GM21515 (cell line): ENCODE results near the gene TGFBR3.
A peak's percentile ranks its signal among the peaks of the same experiment; 100 is the strongest.

Experiments used
- ATAC-seq: cut with Tn5 transposase; IDR thresholded peaks from one replicate; pipeline ENCODE4 v1.9.1; 2021; ENCODE audit not compliant: unreplicated experiment

The TGFBR3 gene

DNA sequence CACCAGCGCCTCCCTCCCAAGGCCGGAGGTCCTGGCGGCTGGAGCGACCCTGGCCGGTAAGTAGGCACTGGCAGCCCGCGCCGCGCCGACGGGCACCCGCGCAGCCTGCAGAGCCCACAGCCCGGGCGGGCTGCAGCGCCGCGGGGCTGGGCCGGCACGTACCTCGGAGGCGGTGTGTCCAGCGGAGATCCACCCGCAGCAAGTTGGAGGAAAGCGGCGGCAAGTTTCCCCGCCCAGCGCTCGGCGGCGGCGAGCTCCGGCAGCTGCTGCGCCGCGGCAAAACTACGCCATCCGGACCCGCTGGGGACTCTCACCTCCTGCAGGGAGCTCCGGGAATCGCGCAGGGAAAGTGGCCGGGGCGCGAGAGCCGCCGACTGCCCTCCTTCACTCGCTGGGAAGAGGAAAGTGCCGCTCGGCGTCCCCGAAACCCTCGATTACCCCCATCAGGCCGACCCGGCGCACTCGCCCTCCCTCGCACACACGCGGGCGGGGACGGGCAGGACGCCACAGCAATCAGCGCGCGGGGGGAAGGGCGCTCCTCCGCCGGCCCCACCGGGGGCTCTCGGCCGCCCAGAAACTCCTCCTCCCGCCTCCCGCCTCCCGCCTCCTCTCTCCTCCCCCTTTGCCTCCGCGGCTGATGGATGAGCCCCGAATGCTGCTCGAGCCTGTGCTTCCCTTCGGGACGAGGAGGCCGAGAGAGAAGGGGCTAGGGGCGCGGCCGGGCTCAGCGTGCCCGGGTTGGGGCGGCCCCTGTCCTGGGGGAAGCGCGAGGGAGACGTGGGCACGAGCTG is at the start of gene TGFBR3:
TSS of gene TGFBR3 (minus strand) at position 436 of the 791 bp plus-strand sequence. CDS start 24,620 bp downstream, outside the sequence.
- ATAC-seq, result peak; percentile 66

DNA sequence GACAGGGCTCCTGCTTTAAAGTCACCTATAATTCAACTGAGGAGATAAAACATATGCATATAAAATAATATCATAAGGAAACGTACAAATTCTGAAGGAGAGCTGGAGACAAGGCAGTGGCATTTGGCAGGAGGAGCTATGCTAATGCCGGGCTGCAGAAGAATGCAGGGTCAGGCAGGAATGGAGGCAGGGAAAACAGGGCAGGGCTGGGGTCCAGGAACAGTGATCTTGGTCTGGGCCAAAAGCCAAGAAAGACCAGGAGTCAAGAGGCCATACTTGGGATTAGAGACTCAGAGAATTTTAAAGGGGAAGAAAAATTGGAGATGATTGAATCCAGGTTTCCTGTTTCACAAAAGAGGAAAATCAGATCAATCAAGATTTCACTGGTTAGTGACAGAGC is 43.3 kb upstream of the TGFBR3 start:
- ATAC-seq, result no peak

DNA sequence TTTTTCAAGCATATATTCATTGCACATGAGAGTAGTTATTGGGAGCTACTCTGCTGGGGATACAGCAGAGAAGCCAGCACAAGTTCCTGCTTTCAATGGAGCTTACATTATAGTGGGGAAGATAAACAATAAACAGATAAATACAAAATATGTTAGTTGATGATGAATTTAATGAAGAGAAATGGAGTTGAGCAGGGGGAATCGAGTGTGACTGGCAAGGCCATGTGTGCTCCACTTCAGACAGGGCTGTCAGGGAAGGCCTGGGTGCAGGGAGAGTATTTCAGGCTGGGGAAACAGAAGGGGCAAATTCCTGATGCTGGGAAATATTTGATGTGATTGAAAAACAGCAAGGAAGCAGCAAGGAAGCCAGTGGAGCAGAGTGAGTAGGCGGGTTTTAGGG is 42.1 kb upstream of the TGFBR3 start:
- no peak for ATAC-seq

DNA sequence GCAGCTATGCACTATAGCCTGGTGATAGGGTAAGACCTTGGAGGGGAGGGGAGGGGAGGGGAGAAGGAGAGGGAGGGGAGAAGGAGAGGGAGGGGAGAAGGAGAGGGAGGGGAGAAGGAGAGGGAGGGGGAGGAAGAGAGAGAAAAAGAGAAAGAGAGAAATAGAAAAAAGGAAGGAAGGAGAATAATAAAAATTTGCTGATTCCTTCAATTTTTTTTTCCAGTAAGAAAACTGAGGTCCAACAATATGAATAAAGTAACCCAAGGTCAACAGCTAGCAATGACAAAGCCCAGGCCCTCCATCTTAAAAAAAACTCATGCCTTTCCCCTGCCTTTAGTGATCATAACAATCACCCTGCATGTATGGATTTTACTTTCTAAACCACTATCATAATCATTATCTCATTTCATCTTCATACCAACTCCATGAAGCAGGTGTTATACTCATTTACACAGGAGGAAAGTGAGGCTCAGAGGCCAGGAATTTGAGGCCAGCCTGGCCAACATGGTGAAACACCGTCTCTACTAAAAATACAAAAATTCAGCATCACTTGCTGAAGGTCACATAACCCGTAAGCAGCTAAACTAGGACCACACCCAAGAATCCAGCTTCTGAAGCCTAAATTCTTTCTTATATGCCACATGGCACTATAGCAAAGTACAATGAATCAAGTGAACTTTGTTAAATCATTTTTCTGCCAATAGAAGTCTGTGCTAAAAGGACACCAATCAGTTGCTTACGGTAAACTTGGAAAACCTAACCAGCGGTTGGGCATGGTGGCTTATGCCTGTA is 39.9 kb upstream of the TGFBR3 start:
- ATAC-seq, result no peak

DNA sequence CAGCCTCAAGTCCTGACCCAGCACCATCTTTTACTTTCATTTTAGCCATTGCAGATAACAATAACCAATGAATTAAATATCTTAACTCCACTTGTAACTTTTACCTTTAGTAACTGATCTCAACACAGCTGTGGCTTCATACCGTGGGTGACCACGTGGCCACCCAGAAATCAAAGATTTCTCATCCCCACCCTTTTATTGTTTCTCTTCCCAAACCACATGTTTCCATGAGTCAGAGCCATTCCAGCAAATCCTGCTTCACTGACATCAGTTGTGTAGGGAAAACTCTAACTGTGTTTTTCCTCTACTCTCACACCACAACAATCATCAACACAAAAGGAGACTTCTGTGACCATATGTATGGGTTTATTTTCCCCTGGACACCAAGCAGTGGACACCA is 38.2 kb upstream of the TGFBR3 start:
- no peak for ATAC-seq

DNA sequence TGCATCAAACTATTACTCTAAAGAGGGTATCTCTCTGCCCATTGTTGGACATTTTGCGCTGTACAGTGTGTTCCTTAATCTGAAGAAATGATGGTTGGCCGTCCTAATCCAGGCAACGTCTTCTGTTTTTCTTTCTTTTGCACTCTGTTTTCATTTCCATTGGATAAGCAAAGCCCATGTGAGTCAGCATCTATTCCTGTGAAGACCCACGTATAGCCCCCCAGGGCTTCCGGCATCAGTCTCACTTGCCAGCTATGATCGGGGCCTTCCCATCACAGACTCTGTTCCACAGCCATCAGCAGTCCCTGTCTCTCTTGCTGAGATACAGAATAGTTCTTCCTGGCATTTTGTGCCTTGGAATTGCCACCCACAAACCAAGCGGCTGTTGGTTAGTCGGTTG is 34.0 kb upstream of the TGFBR3 start:
- ATAC-seq, result no peak

DNA sequence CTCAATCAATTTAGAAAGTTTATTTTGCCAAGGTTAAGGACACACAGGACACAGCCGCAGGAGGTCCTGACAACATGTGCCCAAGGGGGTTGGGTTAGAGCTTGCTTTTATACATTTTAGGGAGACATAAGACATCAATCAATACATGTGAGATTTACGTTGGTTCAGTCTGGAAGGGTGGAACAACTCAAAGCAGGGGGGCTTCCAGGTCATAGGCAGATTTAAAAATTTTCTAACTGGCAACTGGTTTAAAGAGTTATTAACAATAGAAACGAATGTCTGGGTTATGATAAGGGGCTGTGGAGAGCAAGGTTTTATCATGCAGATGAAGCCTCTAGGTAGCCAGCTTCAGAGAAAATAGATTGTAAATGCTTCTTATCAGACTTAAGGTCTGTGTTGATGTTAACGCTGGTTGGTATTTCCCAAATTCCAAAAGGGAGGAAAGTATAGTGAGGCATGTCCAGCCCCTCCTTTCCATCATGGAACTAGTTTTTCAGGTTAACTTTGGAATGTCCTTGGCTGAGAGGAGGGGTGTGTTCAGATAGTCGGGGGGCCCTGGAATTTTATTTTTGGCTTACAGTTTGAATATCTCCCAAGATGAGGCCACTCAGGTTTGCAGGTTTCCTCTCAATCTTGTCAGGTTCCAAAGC is 31.0 kb upstream of the TGFBR3 start:
- ATAC-seq, result no peak

DNA sequence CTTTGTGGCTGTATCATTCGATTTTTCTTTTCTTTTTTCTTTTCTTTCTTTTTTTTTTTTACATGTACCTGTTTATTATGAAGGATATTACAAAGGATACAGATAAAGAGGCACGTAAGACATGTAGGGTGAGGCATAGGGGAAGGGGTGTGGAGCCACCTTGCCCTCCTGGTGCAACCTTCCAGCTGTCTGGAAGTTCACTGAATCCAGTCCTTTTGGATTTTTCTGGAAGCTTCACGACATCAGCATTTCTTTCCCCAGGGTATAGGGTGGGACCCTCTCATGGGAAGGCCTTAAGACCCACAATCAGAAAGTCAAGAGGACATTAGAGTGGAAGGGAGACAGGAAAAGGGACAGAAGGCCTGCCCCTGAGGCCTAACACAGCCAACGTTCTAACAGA is 30.1 kb upstream of the TGFBR3 start:
- no peak for ATAC-seq

DNA sequence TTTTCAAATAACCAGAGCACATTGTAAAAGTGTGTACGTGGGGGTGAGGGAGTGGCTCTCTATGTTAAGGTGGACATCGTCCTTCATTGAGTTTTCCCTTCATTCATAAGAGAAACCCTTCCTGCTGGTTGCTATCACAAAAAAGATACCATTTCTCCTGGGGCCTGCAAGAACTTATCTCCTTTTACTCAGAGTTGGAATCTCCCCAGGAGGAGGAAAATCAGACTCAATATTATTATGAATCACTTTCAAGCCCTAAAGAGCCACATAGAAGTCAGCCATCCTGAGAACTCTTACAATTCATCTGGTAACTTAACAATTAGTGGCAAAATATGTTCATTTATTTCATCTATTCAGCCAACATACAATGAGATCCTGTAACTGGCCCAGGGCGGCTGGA is 27.1 kb upstream of the TGFBR3 start:
- ATAC-seq, result no peak

DNA sequence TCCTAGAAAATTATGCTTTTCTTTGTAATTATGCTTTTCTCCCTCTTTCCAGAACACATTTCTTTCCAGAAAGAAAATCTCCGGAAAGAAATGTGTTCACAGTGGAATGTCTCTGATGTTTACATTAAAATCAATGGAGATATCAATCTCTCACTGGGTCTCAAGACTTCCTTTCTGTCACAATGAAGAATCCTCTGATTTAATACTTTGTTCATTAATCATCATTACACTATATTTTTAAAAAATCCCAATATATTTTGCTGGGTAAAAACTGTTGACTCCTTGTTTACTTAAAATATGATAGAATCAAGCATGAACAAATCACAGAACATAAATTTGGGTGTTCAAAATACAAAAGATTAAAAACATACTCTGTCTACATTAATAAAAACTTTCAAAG is 26.3 kb upstream of the TGFBR3 start:
- no peak for ATAC-seq

DNA sequence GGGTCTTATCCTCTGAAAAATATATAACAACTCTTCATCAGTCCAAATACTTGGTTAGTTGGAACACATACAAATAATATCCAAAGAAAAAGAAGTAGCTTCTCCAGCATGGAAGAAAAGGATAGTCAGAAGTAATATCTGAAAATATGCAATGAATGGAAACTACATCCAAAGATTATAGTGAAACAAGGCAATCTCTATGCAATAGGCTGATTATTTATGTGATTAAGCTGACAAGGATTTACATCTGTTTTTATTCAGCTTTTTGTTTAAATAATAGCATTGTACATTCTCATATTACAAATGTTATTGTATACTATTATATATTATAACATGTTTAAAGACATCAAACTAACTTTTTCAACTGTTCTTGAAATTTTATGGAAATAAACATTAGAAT is 15.3 kb upstream of the TGFBR3 start:
- no peak for ATAC-seq

DNA sequence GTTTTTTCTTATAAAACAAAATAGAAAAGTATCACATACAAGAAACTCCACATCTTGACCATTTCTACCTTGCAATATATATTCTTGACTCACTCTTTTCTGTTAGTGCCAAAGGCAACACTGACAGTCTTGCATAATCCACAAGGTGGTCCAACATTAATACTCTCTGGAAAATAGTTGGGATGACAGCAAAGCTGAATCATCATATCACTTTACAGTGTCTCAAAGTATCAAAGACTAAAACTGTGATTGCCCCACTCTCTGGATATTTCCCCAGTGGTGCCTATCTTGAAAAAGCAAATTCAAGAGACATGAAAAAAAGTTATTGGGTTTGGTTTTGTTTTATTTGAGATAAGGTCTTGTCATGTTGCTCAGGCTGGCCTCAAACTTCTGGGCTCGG is 14.6 kb upstream of the TGFBR3 start:
- no peak for ATAC-seq

DNA sequence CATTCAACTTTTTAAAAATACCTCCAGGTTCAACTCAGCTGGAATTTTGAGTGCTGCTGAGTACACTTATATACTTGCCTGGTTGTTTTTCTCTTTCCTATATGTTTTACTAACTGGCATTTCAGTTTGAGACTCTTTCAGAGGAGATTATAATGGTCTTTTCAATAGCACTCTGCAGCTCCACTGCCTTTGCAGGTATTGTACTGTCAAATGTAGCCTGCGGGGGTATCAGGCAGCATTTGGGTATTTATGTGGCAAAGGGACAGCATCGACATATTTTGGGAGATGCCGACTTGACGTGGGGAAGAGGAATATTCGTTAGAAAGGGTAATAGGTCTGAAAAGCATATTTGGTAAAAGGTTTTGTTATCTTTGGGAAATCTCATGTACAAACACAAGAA is 11.1 kb upstream of the TGFBR3 start:
- no peak for ATAC-seq

DNA sequence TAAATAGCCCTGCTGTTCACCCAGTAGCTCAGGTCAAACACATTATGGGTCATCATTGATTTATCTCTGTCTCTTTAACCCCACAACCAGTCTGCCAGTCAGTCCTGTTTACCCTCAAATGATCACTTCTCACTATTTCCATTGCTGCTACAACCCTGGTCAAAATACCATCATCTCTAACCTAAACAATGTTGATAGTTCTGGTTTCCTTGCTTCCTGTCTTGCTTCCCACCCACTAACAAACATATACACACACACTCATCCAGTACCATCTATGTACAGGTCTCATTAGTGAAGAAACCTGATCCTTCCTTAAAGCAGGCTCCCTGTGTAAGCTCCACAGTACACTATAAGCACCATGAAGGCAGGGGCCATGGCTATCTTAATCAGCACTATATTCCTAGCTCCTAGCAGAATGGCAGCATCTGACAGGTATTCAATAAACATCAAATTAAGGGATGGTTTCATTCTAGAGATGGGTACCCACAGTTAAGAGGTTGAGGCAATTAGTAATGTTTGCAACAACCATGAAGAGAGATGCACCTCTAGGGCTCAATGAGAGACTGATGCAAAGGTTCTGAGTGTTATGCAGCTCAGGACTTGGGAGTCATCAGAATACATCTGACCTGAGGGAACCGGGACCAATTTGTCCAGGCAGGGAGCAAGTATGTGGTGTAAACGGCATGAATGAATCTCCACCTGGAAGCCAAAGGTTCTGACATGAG is 10.0 kb upstream of the TGFBR3 start:
- ATAC-seq, result no peak

DNA sequence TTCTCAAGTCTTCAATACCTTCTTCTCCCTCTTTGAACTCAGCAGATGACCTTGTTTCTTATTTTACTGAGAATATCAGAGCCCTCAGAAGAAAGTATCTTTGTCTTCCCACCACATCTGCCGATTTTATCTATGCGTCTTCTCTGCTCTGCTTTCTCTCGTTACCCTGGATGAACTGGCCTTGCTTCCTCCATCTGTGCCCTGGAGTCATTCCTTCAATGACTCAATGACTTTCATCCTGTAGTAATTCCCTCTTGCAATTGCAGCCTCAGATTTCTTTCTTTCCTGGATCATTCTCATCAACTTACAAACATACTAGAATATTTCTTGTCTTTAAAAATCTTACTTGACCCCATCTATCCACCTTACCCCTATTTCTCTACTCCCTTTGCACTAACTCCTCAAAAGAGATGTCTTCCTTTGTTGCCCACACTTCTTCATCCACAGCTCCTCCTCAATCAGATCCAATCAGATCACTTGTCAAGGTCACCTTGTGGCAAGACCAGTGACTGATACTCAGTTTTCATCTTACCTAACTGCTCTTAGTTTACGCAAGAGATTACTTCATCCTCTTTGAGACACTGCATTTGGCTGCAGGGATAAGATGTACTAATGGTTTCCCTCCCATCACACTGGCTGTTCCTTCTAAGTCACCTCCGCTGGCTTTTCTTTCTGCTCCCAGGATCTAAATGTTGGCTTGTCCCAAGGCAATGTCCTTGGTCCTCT is 8.2 kb upstream of the TGFBR3 start:
- ATAC-seq, result no peak

DNA sequence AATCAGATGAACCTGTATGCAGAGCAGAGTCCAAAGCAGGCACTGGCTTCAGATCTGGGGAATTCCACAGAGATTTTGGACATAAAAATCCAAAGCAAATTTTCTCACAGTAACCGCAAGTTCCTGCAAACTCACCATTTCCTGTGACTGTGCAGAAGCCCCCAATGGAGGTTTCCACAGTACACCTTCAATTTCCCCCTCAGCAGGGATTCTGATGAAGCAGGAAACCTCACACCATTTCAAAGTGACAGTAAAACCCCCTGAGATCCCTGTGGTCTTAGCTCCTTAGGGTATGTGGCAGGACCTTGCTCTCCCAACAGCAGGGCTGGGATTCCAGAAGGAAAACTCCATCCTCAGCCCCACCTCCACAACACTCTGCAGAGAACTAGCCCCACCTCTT is 6.0 kb upstream of the TGFBR3 start:
- no peak for ATAC-seq

DNA sequence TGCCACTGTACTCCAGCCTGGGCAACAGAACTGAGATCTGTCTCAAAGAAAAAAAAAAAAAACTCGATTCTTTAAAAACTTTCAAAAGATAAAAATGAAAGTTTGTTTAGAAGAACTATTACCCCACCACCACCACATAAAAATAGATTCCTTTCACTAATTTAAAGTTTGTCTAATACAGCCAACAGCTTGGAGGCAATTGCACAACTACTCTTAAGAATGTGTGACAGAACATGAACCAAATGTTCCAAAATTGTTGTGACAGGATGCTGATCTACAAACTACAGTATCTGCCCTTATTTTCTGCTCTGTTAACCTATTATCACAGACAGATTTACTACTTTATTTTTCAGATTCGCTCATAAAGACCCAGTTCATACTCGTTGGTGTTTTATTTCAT is 5.5 kb upstream of the TGFBR3 start:
- no peak for ATAC-seq

DNA sequence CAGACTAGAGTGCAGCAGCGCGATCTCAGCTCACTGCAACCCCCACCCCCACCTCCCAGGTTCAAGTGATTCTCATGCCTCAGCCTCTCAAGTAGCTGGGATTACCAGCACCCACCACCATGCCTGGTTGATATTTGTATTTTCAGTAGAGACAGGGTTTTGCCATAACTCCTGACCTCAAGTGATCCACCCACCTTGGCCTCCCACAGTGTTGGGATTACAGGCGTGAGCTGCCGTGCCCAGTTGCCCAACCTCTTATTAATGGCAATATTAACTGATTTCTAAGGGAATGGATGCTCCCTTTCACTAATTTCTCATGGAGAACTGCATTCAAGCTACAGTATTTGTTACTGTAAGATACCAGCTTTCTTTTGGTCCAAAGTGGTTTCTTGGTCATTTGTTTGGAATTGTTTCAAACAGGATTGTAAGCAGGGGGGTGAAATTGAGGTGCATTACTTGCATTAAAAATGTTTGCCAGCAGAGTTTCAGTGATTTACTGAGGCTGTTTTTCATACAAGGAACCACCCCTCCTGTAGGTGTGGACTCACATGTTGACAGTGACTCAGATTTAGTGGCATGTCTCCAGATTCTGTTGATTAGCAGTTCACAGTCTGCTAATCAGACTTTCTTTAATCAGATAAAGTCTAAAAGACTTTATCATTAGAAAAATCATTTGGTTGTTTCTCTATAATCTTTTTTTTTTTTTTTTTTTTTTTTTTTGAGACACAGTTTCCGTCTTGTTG is 3.9 kb upstream of the TGFBR3 start:
- no peak for ATAC-seq

DNA sequence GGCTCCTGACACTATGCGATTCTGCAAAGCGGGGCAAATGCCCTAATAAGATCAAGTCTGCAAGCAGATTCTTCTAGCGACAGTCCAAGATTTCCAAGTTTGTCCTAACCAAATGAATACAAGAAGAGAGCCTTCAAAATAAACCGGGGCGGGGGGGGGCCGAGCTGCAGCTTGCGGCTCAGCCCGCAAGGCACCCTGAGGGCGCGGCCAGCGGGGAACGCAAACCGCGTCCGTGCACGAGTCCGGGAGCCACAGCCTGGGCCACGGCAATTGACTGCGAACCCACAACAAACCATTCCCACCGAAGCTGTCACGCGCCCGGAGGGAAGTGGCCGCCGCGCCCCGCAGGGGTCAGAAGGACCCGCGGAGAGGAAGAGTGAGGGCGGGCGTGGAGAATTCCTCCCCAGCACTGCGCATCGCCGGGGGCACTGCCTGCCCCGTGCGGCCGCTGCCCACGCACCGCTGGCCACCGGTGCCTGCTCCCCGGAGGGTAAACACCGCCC is 687 bp downstream of the TGFBR3 start:
- ATAC-seq, result peak; percentile 12
